IMR-90 (cell line): ENCODE measurements around the gene FHAD1. TPM values are rescaled to one million over a fixed set of nuclear protein-coding genes. Genes with fewer than 3 reads are reported as not detected.

Experiments used
- ATAC-seq: fragments of 200-7000 bp; cut with Tn5 transposase; 2 replicates; pipeline ENCODE4 v1.9.1; 2020; ENCODE audit warnings: low read depth, mild to moderate bottlenecking, moderate library complexity
- BruUV-seq: library from RNA; stranded (reverse); fragments of 400-500 nt; replicated peaks from 2 replicates; lab custom pipeline; 2021; lab: Mats Ljungman, UMichigan
- CTCF ChIA-PET: fragments of 300-600 bp; formaldehyde crosslinking; extraction: SDS; loops from one replicate; lab custom pipeline; 2021; ENCODE audit warnings: antibody characterized with exemption; lab: Yijun Ruan, JAX
- POLR2A ChIA-PET: fragments of 300-600 bp; sonication (Branson Sonifier 250); formaldehyde crosslinking; loops from one replicate; lab custom pipeline; 2022; ENCODE audit warnings: antibody characterized with exemption; ENCODE audit not compliant: unreplicated experiment; lab: Charles Lee
- DNase-seq: peaks from one replicate; pipeline ENCODE4 v3.0.0; 2013
- H2AFZ ChIP-seq: replicated peaks from 2 replicates; pipeline ENCODE3; 2013; ENCODE audit warnings: low read length, mild to moderate bottlenecking; ENCODE audit not compliant: poor library complexity
- H2AK5ac ChIP-seq: 2 replicates; pipeline ENCODE4 v1.6.1; 2013; ENCODE audit warnings: low read depth, low read length, inconsistent platforms
- H2AK9ac ChIP-seq: replicated peaks from 2 replicates; pipeline ENCODE3; 2013; ENCODE audit warnings: mild to moderate bottlenecking, low read depth, low read length, moderate library complexity; ENCODE audit not compliant: poor library complexity
- H2BK120ac ChIP-seq: 2 replicates; pipeline ENCODE4 v1.6.1; 2013; ENCODE audit warnings: low read depth, low read length, inconsistent platforms
- H2BK15ac ChIP-seq: 3 replicates; pipeline ENCODE4 v1.6.1; 2013; ENCODE audit warnings: low read depth, low read length, inconsistent platforms
- H2BK20ac ChIP-seq: 2 replicates; pipeline ENCODE4 v1.6.1; 2013; ENCODE audit warnings: low read depth, mild to moderate bottlenecking, inconsistent platforms, low read length, moderate library complexity
- H2BK5ac ChIP-seq: 2 replicates; pipeline ENCODE4 v1.6.1; 2013; ENCODE audit warnings: mild to moderate bottlenecking, low read depth, low read length, inconsistent platforms; ENCODE audit not compliant: poor library complexity, severe bottlenecking
- H3K14ac ChIP-seq: replicated peaks from 2 replicates; pipeline ENCODE4 v1.6.1; 2013; ENCODE audit warnings: low read depth, low read length, inconsistent platforms
- H3K18ac ChIP-seq: 2 replicates; pipeline ENCODE4 v1.6.1; 2013; ENCODE audit warnings: low read depth, low read length, control low read depth
- H3K23ac ChIP-seq: 2 replicates; pipeline ENCODE4 v1.6.1; 2013; ENCODE audit warnings: low read depth, low read length, inconsistent platforms
- H3K27ac ChIP-seq: 2 replicates; pipeline ENCODE4 v1.5.1; 2013; ENCODE audit warnings: mild to moderate bottlenecking, control low read depth, low read length; ENCODE audit not compliant: insufficient read depth
- H3K27me3 ChIP-seq: 2 replicates; pipeline ENCODE4 v1.6.1; 2013; ENCODE audit warnings: low read length; ENCODE audit not compliant: control insufficient read depth, insufficient read depth
- H3K36me3 ChIP-seq: 2 replicates; pipeline ENCODE4 v1.6.1; 2013; ENCODE audit warnings: low read length, mixed read lengths; ENCODE audit not compliant: control insufficient read depth, insufficient read depth
- H3K4ac ChIP-seq: 2 replicates; pipeline ENCODE4 v1.6.1; 2013; ENCODE audit warnings: low read depth, low read length, inconsistent platforms
- H3K4me1 ChIP-seq: 2 replicates; pipeline ENCODE4 v1.6.1; 2013; ENCODE audit warnings: low read length, mixed read lengths; ENCODE audit not compliant: control insufficient read depth, insufficient read depth
- H3K4me2 ChIP-seq: 2 replicates; pipeline ENCODE4 v1.6.1; 2013; ENCODE audit warnings: low read depth, mild to moderate bottlenecking, control low read depth, low read length, moderate library complexity
- H3K4me3 ChIP-seq: 2 replicates; pipeline ENCODE4 v1.5.1; 2013; ENCODE audit warnings: low read depth, mild to moderate bottlenecking, control low read depth, low read length, moderate library complexity; ENCODE audit not compliant: insufficient read depth
- H3K56ac ChIP-seq: 2 replicates; pipeline ENCODE4 v1.6.1; 2013; ENCODE audit warnings: low read length, inconsistent platforms; ENCODE audit not compliant: insufficient read depth; ENCODE audit errors: extremely low read depth
- H3K79me1 ChIP-seq, 2 experiments: 2 replicates each; pipeline ENCODE4 v1.6.1; 2013; ENCODE audit warnings: low read length in 2 of 2, inconsistent platforms in 1 of 2, low read depth in 1 of 2
- H3K9ac ChIP-seq: 2 replicates; pipeline ENCODE4 v1.6.1; 2013; ENCODE audit warnings: low read depth, low read length, control low read depth
- H3K9me1 ChIP-seq: 2 replicates; pipeline ENCODE4 v1.6.1; 2013; ENCODE audit warnings: low read length, inconsistent platforms; ENCODE audit not compliant: insufficient read depth
- H3K9me3 ChIP-seq: 2 replicates; pipeline ENCODE4 v1.6.1; 2013; ENCODE audit warnings: low read length; ENCODE audit not compliant: control insufficient read depth, insufficient read depth
- H4K20me1 ChIP-seq: 2 replicates; pipeline ENCODE4 v1.6.1; 2013; ENCODE audit warnings: low read length, inconsistent platforms; ENCODE audit not compliant: insufficient read depth
- H4K5ac ChIP-seq: 2 replicates; pipeline ENCODE4 v1.6.1; 2013; ENCODE audit warnings: mild to moderate bottlenecking, low read depth, low read length, control low read depth
- H4K8ac ChIP-seq, 2 experiments: 2 replicates each; pipeline ENCODE4 v1.6.1; 2013; ENCODE audit warnings: low read depth in 2 of 2, low read length in 2 of 2, control low read depth in 1 of 2, inconsistent platforms in 1 of 2
- H4K91ac ChIP-seq: 2 replicates; pipeline ENCODE4 v1.6.1; 2013; ENCODE audit warnings: low read depth, low read length, inconsistent platforms; ENCODE audit not compliant: insufficient read depth
- CTCF ChIP-seq: conservative IDR thresholded peaks from 2 replicates; pipeline ENCODE4 v1.5.1; 2012; ENCODE audit warnings: mild to moderate bottlenecking, low read depth, low read length, improper control_type of control experiment
- POLR2A ChIP-seq: IDR thresholded peaks from 2 replicates; pipeline ENCODE4 v1.6.1; 2012; ENCODE audit warnings: mild to moderate bottlenecking, low read depth, low read length
- RAD21 ChIP-seq: IDR thresholded peaks from 2 replicates; pipeline ENCODE4 v1.6.1; 2012; ENCODE audit warnings: low read length, improper control_type of control experiment
- RFX5 ChIP-seq: IDR thresholded peaks from 2 replicates; pipeline ENCODE4 v1.8.0; 2012; ENCODE audit warnings: low read depth, mild to moderate bottlenecking, low read length, moderate library complexity
- WGBS, 2 experiments: methylation state at CpG; one replicate each; pipeline versions ENCODE4 v1.1.5 to v1.1.7; 2013; ENCODE audit warnings: missing lambda C conversion rate in 2 of 2; ENCODE audit not compliant: insufficient read length in 1 of 2; ENCODE audit errors: extremely low coverage in 2 of 2; 5-methylcytosine and 5-hydroxymethylcytosine counted together
- dilution Hi-C: fragments of 300-500 bp; cut with HindIII; formaldehyde crosslinking; loops from one replicate; pipeline ENCODE4 v1.14.3; 2018; ENCODE audit warnings: low sequenced_read_pairs; ENCODE audit not compliant: unreplicated experiment
- in situ Hi-C: fragments of 300-500 bp; cut with MboI; formaldehyde crosslinking; loops from 3 replicates; pipeline ENCODE4 v1.14.3; 2019; ENCODE audit warnings: low sequenced_read_pairs, inconsistent platforms, mixed read lengths
- intact Hi-C: fragments of 100-400 bp; cut with micrococcal nuclease; formaldehyde crosslinking; loops from 2 replicates; pipeline ENCODE4 v1.10.0; 2022
- polyA plus RNA-seq, 3 experiments: library from polyadenylated mRNA; depleted of rRNA; stranded (reverse); fragments of >200 nt; gene quantifications; 2 replicates each; pipeline ENCODE4 v1.2.3, GENCODE V29; 2012; ENCODE audit warnings: low replicate concordance in 1 of 3
- total RNA-seq: library from RNA; depleted of rRNA; stranded (reverse); fragments of >200 nt; gene quantifications from 2 replicates; pipeline ENCODE4 v1.2.3, GENCODE V29; 2012

Gene FHAD1
- total and polyA plus RNA-seq, 2 of the 4 experiments (the other 2 are of a cell fraction): not detected

- Histone ChIP-seq H2AK5ac (no peak overlapping the region), H3K36me3 (no peaks in the 10 kb centered on the region), H3K9me1 (no peaks in the 10 kb centered on the region), H4K20me1 (no peaks in the 10 kb centered on the region), H2BK20ac (no peak overlapping the region), H4K5ac (no peak overlapping the region), H3K4me1 (no peaks in the 10 kb centered on the region), H3K9me3 (peaks cover 2% of the 10 kb centered on the region; the same call in 1 of the 2 replicates), H3K9ac (no peak overlapping the region), H3K4me2 (no peak overlapping the region), H3K27me3 (peaks cover 4% of the 10 kb centered on the region; the same call in 1 of the 2 replicates), H3K18ac (no peak overlapping the region), H4K8ac (no peak overlapping the region), H3K79me1 (no peaks in the 10 kb centered on the region), H3K4ac (no peak overlapping the region), H2BK120ac (no peak overlapping the region), H3K56ac (no peak overlapping the region), H2BK5ac (no peak overlapping the region), H3K23ac (no peak overlapping the region), H4K91ac (no peak overlapping the region), H3K4me3 (no peak overlapping the region), H3K27ac (no peak overlapping the region), H2AK9ac (no peak overlapping the region), H3K14ac (no peak overlapping the region), H2BK15ac (no peak overlapping the region), H2AFZ (no peak overlapping the region)
- ATAC-seq (no peak), DNase-seq (no peak)
- WGBS, 2 experiments: no CpG with 5 or more reads among the region's 2 CpGs
- no peak for TF ChIP-seq POLR2A
- no peak for TF ChIP-seq CTCF
- no peak for TF ChIP-seq RFX5
- no peak for TF ChIP-seq RAD21
- dilution Hi-C loops (no loop called here), intact Hi-C loops (loop anchor here (5.0 kb wide), 1 partner anchor 201 kb away; the partner anchor contains the start of gene CASP9), in situ Hi-C loops (no loop called here)
- ChIA-PET POLR2A (no interaction called here), CTCF (interaction anchor here (0.6 to 3.8 kb wide), 2 partner anchors 13 to 110 kb away, joined by 3 to 25 read pairs; no protein-coding TSS in a partner anchor)
- no TSS peak for BruUV-seq
These were observed 74.6 kb downstream of the FHAD1 start for GRCh38 chr1:15321601-15322000.
